H1 (cell line): ENCODE data around the gene TMEM238. TPM values are rescaled to one million over a fixed set of nuclear protein-coding genes. Genes with fewer than 3 reads are reported as not detected.

Source experiments
- CTCF ChIA-PET: fragments of 300-600 bp; sonication (Branson Sonifier 250); formaldehyde crosslinking; loops from one replicate; lab custom pipeline; 2021; ENCODE audit not compliant: partially characterized antibody; lab: Charles Lee
- POLR2A ChIA-PET: fragments of 300-600 bp; sonication (Branson Sonifier 250); formaldehyde crosslinking; loops from one replicate; lab custom pipeline; 2021; ENCODE audit warnings: inconsistent platforms; ENCODE audit not compliant: partially characterized antibody; lab: Charles Lee
- DNase-seq, 2 experiments: peaks; one replicate each; pipeline versions ENCODE4 v3.0.0 to v3.0.0-alpha.2; 2010 to 2022; ENCODE audit warnings: low spot score in 2 of 2, low read depth in 1 of 2, mixed read lengths in 1 of 2
- FAIRE-seq: peaks from 2 replicates; lab custom pipeline; 2011; peaks lifted over from hg19 to GRCh38; lab: Jason Lieb, UNC
- H2AFZ ChIP-seq: 2 replicates; pipeline ENCODE4 v1.8.1; 2012; ENCODE audit warnings: low read length, inconsistent platforms
- H2AK5ac ChIP-seq: 2 replicates; pipeline ENCODE4 v1.6.1; 2013; ENCODE audit warnings: low read depth, low read length
- H2BK120ac ChIP-seq: replicated peaks from 2 replicates; pipeline ENCODE3; 2013; ENCODE audit warnings: low read depth, low read length, inconsistent platforms
- H2BK12ac ChIP-seq: 2 replicates; pipeline ENCODE4 v1.6.1; 2013; ENCODE audit warnings: low read depth, low read length
- H2BK15ac ChIP-seq: 2 replicates; pipeline ENCODE4 v1.6.1; 2013; ENCODE audit warnings: low read length
- H2BK20ac ChIP-seq: 2 replicates; pipeline ENCODE4 v1.6.1; 2013; ENCODE audit warnings: low read length
- H2BK5ac ChIP-seq: 2 replicates; pipeline ENCODE4 v1.6.1; 2013; ENCODE audit warnings: low read depth, low read length
- H3K14ac ChIP-seq: 2 replicates; pipeline ENCODE4 v1.6.1; 2013; ENCODE audit warnings: inconsistent platforms; ENCODE audit not compliant: insufficient read length
- H3K18ac ChIP-seq: 2 replicates; pipeline ENCODE4 v1.6.1; 2013; ENCODE audit warnings: low read length; ENCODE audit errors: extremely low read depth
- H3K23ac ChIP-seq: 2 replicates; pipeline ENCODE4 v1.6.1; 2013; ENCODE audit warnings: inconsistent platforms; ENCODE audit not compliant: insufficient read length
- H3K23me2 ChIP-seq: 2 replicates; pipeline ENCODE4 v1.6.1; 2013; ENCODE audit warnings: low read depth, low read length
- H3K27ac ChIP-seq: 2 replicates; pipeline ENCODE4 v1.6.1; 2011; ENCODE audit warnings: low read depth, low read length, inconsistent platforms
- H3K27me3 ChIP-seq, 4 experiments: replicated peaks in 1 of 4; 1 replicate in 1 of 4; 2 replicates in 3 of 4; pipeline versions ENCODE4 v1.6.1 to v1.8.1; 2011 to 2013; ENCODE audit warnings: low read length in 3 of 4, mild to moderate bottlenecking in 3 of 4, inconsistent platforms in 2 of 4, mixed read lengths in 2 of 4, moderate library complexity in 1 of 4; ENCODE audit not compliant: control insufficient read depth in 3 of 4, insufficient read depth in 3 of 4; ENCODE audit errors: extremely low read depth in 1 of 4
- H3K36me3 ChIP-seq, 4 experiments: 2 replicates each; pipeline versions ENCODE4 v1.6.1 to v1.8.1; 2011 to 2013; ENCODE audit warnings: mild to moderate bottlenecking in 4 of 4, low read length in 3 of 4, moderate library complexity in 2 of 4, control low read depth in 1 of 4, inconsistent platforms in 1 of 4; ENCODE audit not compliant: insufficient read depth in 4 of 4, control insufficient read depth in 2 of 4
- H3K4ac ChIP-seq: replicated peaks from 2 replicates; pipeline ENCODE3; 2013; ENCODE audit warnings: low read length, low read depth, mixed read lengths, inconsistent platforms; ENCODE audit not compliant: insufficient read length
- H3K4me1 ChIP-seq, 4 experiments: replicated peaks in 1 of 4; 1 replicate in 1 of 4; 2 replicates in 3 of 4; pipeline versions ENCODE4 v1.6.1 to v1.8.1; 2011 to 2013; ENCODE audit warnings: low read length in 3 of 4, inconsistent platforms in 2 of 4, mixed read lengths in 1 of 4; ENCODE audit not compliant: insufficient read depth in 4 of 4, control insufficient read depth in 3 of 4
- H3K4me2 ChIP-seq, 2 experiments: 2 replicates each; pipeline versions ENCODE4 v1.6.1 to v1.8.1; 2011 to 2013; ENCODE audit warnings: low read depth in 2 of 2, low read length in 2 of 2, control low read depth in 1 of 2, inconsistent platforms in 1 of 2, mild to moderate bottlenecking in 1 of 2; ENCODE audit not compliant: insufficient read depth in 1 of 2
- H3K4me3 ChIP-seq, 4 experiments: fragments of 200-600, 300-600 bp in 1 of 4; sonication (generic), shearing (Covaris generic), sonication (Bioruptor Twin) in 1 of 4; 2 replicates each; pipeline versions ENCODE4 v1.5.1 to v1.8.1; 2011 to 2016; ENCODE audit warnings: low read length in 4 of 4, low read depth in 3 of 4, control low read depth in 2 of 4, inconsistent platforms in 2 of 4, mild to moderate bottlenecking in 2 of 4, mixed read lengths in 1 of 4, moderate library complexity in 1 of 4; ENCODE audit not compliant: insufficient read depth in 2 of 4; ENCODE audit errors: extremely low read depth in 1 of 4
- H3K56ac ChIP-seq: replicated peaks from 2 replicates; pipeline ENCODE3; 2013; ENCODE audit warnings: low read depth, mild to moderate bottlenecking, mixed read lengths, low read length, inconsistent platforms; ENCODE audit not compliant: insufficient read length
- H3K79me1 ChIP-seq: 2 replicates; pipeline ENCODE4 v1.6.1; 2013; ENCODE audit warnings: low read depth, low read length, control low read depth
- H3K79me2 ChIP-seq, 2 experiments: 2 replicates each; pipeline versions ENCODE4 v1.6.1 to v1.8.1; 2012 to 2013; ENCODE audit warnings: low read length in 2 of 2, mild to moderate bottlenecking in 2 of 2, inconsistent platforms in 1 of 2; ENCODE audit not compliant: insufficient read depth in 2 of 2, control insufficient read depth in 1 of 2
- H3K9ac ChIP-seq, 4 experiments: replicated peaks in 1 of 4; 1 replicate in 1 of 4; 2 replicates in 3 of 4; pipeline versions ENCODE4 v1.6.1 to v1.8.1; 2011 to 2013; ENCODE audit warnings: low read depth in 3 of 4, low read length in 3 of 4, control low read depth in 2 of 4, mild to moderate bottlenecking in 2 of 4, moderate library complexity in 2 of 4, inconsistent platforms in 1 of 4; ENCODE audit errors: extremely low read depth in 1 of 4
- H3K9me3 ChIP-seq, 2 experiments: 2 replicates each; pipeline versions ENCODE4 v1.6.1 to v1.8.1; 2012 to 2013; ENCODE audit warnings: mild to moderate bottlenecking in 2 of 2, moderate library complexity in 2 of 2, control low read depth in 1 of 2, inconsistent platforms in 1 of 2, low read depth in 1 of 2, low read length in 1 of 2, mixed read lengths in 1 of 2; ENCODE audit not compliant: insufficient read depth in 2 of 2
- H4K20me1 ChIP-seq, 2 experiments: replicated peaks in 1 of 2; 2 replicates each; pipeline versions ENCODE3 to v1.8.1; 2011 to 2013; ENCODE audit warnings: inconsistent platforms in 2 of 2, low read length in 2 of 2, mild to moderate bottlenecking in 1 of 2; ENCODE audit not compliant: insufficient read depth in 2 of 2, control insufficient read depth in 1 of 2
- H4K5ac ChIP-seq: 2 replicates; pipeline ENCODE4 v1.6.1; 2013; ENCODE audit warnings: low read length, low read depth, mixed read lengths, inconsistent platforms; ENCODE audit not compliant: insufficient read length
- H4K8ac ChIP-seq: 2 replicates; pipeline ENCODE4 v1.8.0; 2013; ENCODE audit warnings: mild to moderate bottlenecking, moderate library complexity, low read length, inconsistent platforms; ENCODE audit not compliant: insufficient read depth; ENCODE audit errors: extremely low read depth
- H4K91ac ChIP-seq: replicated peaks from 2 replicates; pipeline ENCODE3; 2013; ENCODE audit warnings: low read length, mixed read lengths, inconsistent platforms; ENCODE audit not compliant: insufficient read length
- BRCA1 ChIP-seq: IDR thresholded peaks from 2 replicates; pipeline ENCODE4 v1.6.1; 2012; ENCODE audit warnings: low read depth, low read length, improper control_type of control experiment
- CREB1 ChIP-seq: IDR thresholded peaks from 2 replicates; pipeline ENCODE4 v1.6.1; 2012; ENCODE audit warnings: inconsistent platforms
- GABPA ChIP-seq: IDR thresholded peaks from 2 replicates; pipeline ENCODE4 v1.6.1; 2011; ENCODE audit warnings: mild to moderate bottlenecking, low read length, moderate library complexity, borderline replicate concordance; ENCODE audit not compliant: insufficient read depth
- RFX5 ChIP-seq: IDR thresholded peaks from 2 replicates; pipeline ENCODE4 v1.6.1; 2011; ENCODE audit warnings: low read depth, low read length, improper control_type of control experiment, borderline replicate concordance
- RXRA ChIP-seq: IDR thresholded peaks from 2 replicates; pipeline ENCODE4 v1.6.1; 2011; ENCODE audit warnings: low read depth, mild to moderate bottlenecking, low read length, moderate library complexity; ENCODE audit not compliant: insufficient read depth
- WGBS, 2 experiments: shearing (Covaris generic) in 1 of 2; methylation state at CpG; one replicate each; pipeline versions ENCODE4 v1.1.6 to v1.1.7; 2013 to 2015; ENCODE audit warnings: low lambda C conversion rate in 2 of 2, mixed read lengths in 2 of 2, inconsistent platforms in 1 of 2, low coverage in 1 of 2, missing lambda C conversion rate in 1 of 2; ENCODE audit not compliant: insufficient replicate concordance in 2 of 2, insufficient coverage in 1 of 2, insufficient read length in 1 of 2; ENCODE audit errors: extremely low coverage in 1 of 2, missing lambda C conversion rate in 1 of 2; 5-methylcytosine and 5-hydroxymethylcytosine counted together
- polyA plus RNA-seq, 7 experiments: library from polyadenylated mRNA; depleted of rRNA in 3 of 7; stranded (reverse) in 5 of 7; unstranded in 2 of 7; fragments of >200 nt in 5 of 7; fragments of 200-250 nt in 2 of 7; gene quantifications; 1 replicate in 5 of 7; 2 replicates in 1 of 7; 4 replicates in 1 of 7; pipeline versions ENCODE4 v1.2.1 to v1.2.3, GENCODE V29; 2011 to 2013; ENCODE audit warnings: missing spikeins in 2 of 7, mixed read lengths in 2 of 7
- total RNA-seq: library from RNA; stranded (reverse); fragmentation: NEBNext Ultra II Directional; extraction: Animal tissue kit (Norgen Biotek cat#: 25700); gene quantifications from 2 replicates; pipeline ENCODE4 v1.2.1, GENCODE V29; 2021
- TF ChIP-seq, protein P1 (sequence below): IDR thresholded peaks from 2 replicates; pipeline ENCODE4 v1.6.1; 2012; ENCODE audit warnings: inconsistent platforms
- TF ChIP-seq, protein P2 (sequence below): IDR thresholded peaks from 2 replicates; pipeline ENCODE4 v1.6.1; 2012; ENCODE audit warnings: low read length, inconsistent platforms

Gene TMEM238
- total and polyA plus RNA-seq, 2 of the 8 experiments (the other 6 are each of a cell fraction or from before 2014, with no cell fraction given): 0.53 to 3.8 TPM

DNA sequence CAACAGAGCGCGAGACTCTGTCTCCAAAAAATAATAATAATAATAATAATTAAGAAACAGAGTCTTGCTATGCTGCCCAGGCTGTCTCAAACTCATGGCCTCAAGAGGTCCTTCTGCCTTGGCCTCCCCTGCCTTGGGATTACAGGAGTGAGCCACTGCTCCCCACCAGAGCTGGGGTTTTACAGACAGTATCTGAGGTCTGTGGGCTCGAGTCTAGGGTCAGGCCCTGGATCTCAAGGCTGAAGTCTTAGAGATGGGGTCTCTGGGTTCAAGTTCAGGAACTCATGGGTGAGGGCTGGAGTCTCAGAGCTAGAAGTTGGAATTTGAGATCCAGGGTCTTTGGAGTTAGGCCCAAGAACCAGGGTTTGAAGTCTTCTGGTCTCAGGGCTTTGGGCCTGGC, 17.3 kb downstream of the TMEM238 start:
- Histone ChIP-seq H4K5ac (no peak overlapping the region), H3K27ac (no peak overlapping the region), H2BK15ac (no peak overlapping the region), H2BK120ac (no peak overlapping the region), H3K14ac (no peak overlapping the region), H3K9me3 (no peaks in the 10 kb centered on the region), H3K9ac (no peak overlapping the region), H3K18ac (no peak overlapping the region), H4K20me1 (no peaks in the 10 kb centered on the region), H3K79me2 (no peaks in the 10 kb centered on the region), H3K79me1 (no peaks in the 10 kb centered on the region), H3K4me1 (peaks cover 0 to 23% (median 17%) of the 10 kb centered on the region in 4 experiments; a peak in 6 of 7 replicates), H2AFZ (no peak overlapping the region), H2BK20ac (no peak overlapping the region), H3K27me3 (peaks cover 8 to 37% (median 32%) of the 10 kb centered on the region in 4 experiments), H3K23ac (no peak overlapping the region), H2AK5ac (no peak overlapping the region), H3K23me2 (peaks cover 9% of the 10 kb centered on the region; the same call in 1 of the 2 replicates), H2BK5ac (no peak overlapping the region), H3K4me3 (no peak overlapping the region), H3K4ac (no peak overlapping the region), H4K8ac (no peak overlapping the region), H3K36me3 (no peaks in the 10 kb centered on the region), H3K56ac (no peak overlapping the region), H2BK12ac (no peak overlapping the region), H4K91ac (no peak overlapping the region), H3K4me2 (no peak overlapping the region)
- FAIRE-seq (no peak), DNase-seq (no peak)
- POLR2A ChIA-PET: interaction anchor here (1.0 to 1.6 kb wide), 6 partner anchors 10 to 41 kb away, joined by 3 to 9 read pairs (median 4); partner anchors contain the start of genes TMEM190, TMEM238 and UBE2S
- WGBS, 2 experiments: 91% methylated on average over 3 of the region's 3 CpGs; no CpG with 5 or more reads in 1 of the 2 experiments
- CTCF ChIA-PET: interaction anchor here (0.8 to 1.6 kb wide), 6 partner anchors 11 to 101 kb away, joined by 3 to 9 read pairs (median 4); no protein-coding TSS in a partner anchor
- TF ChIP-seq BRCA1 (no peak), GABPA (no peak), CREB1 (no peak), RXRA (no peak), RFX5 (no peak)
- TF ChIP-seq, protein P1, sequence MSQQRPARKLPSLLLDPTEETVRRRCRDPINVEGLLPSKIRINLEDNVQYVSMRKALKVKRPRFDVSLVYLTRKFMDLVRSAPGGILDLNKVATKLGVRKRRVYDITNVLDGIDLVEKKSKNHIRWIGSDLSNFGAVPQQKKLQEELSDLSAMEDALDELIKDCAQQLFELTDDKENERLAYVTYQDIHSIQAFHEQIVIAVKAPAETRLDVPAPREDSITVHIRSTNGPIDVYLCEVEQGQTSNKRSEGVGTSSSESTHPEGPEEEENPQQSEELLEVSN: no peak
- TF ChIP-seq, protein P2, sequence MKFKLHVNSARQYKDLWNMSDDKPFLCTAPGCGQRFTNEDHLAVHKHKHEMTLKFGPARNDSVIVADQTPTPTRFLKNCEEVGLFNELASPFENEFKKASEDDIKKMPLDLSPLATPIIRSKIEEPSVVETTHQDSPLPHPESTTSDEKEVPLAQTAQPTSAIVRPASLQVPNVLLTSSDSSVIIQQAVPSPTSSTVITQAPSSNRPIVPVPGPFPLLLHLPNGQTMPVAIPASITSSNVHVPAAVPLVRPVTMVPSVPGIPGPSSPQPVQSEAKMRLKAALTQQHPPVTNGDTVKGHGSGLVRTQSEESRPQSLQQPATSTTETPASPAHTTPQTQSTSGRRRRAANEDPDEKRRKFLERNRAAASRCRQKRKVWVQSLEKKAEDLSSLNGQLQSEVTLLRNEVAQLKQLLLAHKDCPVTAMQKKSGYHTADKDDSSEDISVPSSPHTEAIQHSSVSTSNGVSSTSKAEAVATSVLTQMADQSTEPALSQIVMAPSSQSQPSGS: no peak
